Measurements from ENCODE around the gene OR11L1.

GRCh38 chr1:247841796-247842195 is at the start of gene OR11L1:
- TF ChIP-seq EGR1 (IDR thresholded peaks at IDR 0.05), result no peak
- TF ChIP-seq TAF1 (IDR thresholded peaks at IDR 0.05; ENCODE audit: low read depth), result no peak
- TF ChIP-seq EP300 (IDR thresholded peaks at IDR 0.05; ENCODE audit: borderline replicate concordance), result no peak
- no peak for TF ChIP-seq RAD21 (IDR thresholded peaks at IDR 0.05; ENCODE audit: low read depth)
- TF ChIP-seq CEBPB (IDR thresholded peaks at IDR 0.05), result no peak
